Hindlimb muscle (tissue), 1 donor: ENCODE data around the gene RNF167. TPM values are rescaled to one million over a fixed set of nuclear protein-coding genes. Genes with fewer than 3 reads are reported as not detected.
A peak's percentile ranks its signal among the peaks of the same experiment; 100 is the strongest.

Experiments used
- DNase-seq: peaks from one replicate; pipeline ENCODE4 v3.0.0-alpha.2; 2013
- polyA plus RNA-seq: library from polyadenylated mRNA; unstranded; fragments of 120-200 nt; gene quantifications from one replicate; pipeline ENCODE4 v1.2.1, GENCODE V29; 2013; ENCODE audit not compliant: insufficient read length

Gene RNF167
- polyA plus RNA-seq, 1 donor: 75.2 TPM

GRCh38 chr17:4956493-4957061 is 16.5 kb downstream of the RNF167 start:
- DNase-seq: no peak

- no peak for DNase-seq
These were observed 18.0 kb downstream of the RNF167 start for GRCh38 chr17:4958102-4958501.

GRCh38 chr17:4959261-4959965 is 19.3 kb downstream of the RNF167 start:
- DNase-seq: no peak

- no peak for DNase-seq
These were observed 20.3 kb downstream of the RNF167 start for GRCh38 chr17:4960279-4960922.

GRCh38 chr17:4965311-4965986 is 25.4 kb downstream of the RNF167 start:
- DNase-seq: no peak

- peak; percentile 98 for DNase-seq
These were observed 26.9 kb downstream of the RNF167 start for GRCh38 chr17:4966844-4967538.

- peak; percentile 99 for DNase-seq
These were observed 27.7 kb downstream of the RNF167 start, which contains the start of gene SPAG7 for GRCh38 chr17:4967539-4968485. Gene SPAG7, minus strand, starts transcription at chr17:4967817. Its CDS starts 13 bp downstream, at chr17:4967804.

GRCh38 chr17:4968486-4969046 is 28.5 kb downstream of the RNF167 start:
- DNase-seq: no peak

- DNase-seq: no peak
These were observed 29.0 kb downstream of the RNF167 start for GRCh38 chr17:4969047-4969550.

GRCh38 chr17:4969551-4970173 is 29.6 kb downstream of the RNF167 start:
- no peak for DNase-seq

GRCh38 chr17:4970273-4970672 is 30.2 kb downstream of the RNF167 start:
- no peak for DNase-seq

- DNase-seq: no peak
These were observed 31.8 kb downstream of the RNF167 start for GRCh38 chr17:4971826-4972225.

- DNase-seq: no peak
These were observed 32.3 kb downstream of the RNF167 start for GRCh38 chr17:4972322-4972721.

- no peak for DNase-seq
These were observed 32.7 kb downstream of the RNF167 start for GRCh38 chr17:4972752-4973151.

GRCh38 chr17:4973256-4974114 is 33.4 kb downstream of the RNF167 start:
- no peak for DNase-seq

- DNase-seq: no peak
These were observed 34.1 kb downstream of the RNF167 start for GRCh38 chr17:4974115-4974670.

GRCh38 chr17:4978726-4979125 is 38.7 kb downstream of the RNF167 start:
- no peak for DNase-seq

- DNase-seq: peak; percentile 62
These were observed 40.7 kb downstream of the RNF167 start for GRCh38 chr17:4980644-4981216.

- DNase-seq: no peak
These were observed 42.2 kb downstream of the RNF167 start for GRCh38 chr17:4982305-4982704.
